HepG2 (cell line): Measurements from ENCODE around the gene NDUFS7. TPM values are rescaled to one million over a fixed set of nuclear protein-coding genes. Genes with fewer than 3 reads are reported as not detected.

Source experiments
- GTF3A ChIP-seq: sonication (generic); formaldehyde crosslinking; conservative IDR thresholded peaks from 2 replicates; pipeline ENCODE4 v1.4.0; 2020; ENCODE audit warnings: mild to moderate bottlenecking, missing genetic modification reagents
- HNRNPH1 ChIP-seq: fragments of 200-400 bp; formaldehyde crosslinking; optimal IDR thresholded peaks from 2 replicates; pipeline ENCODE3; 2017; ENCODE audit warnings: mild to moderate bottlenecking, low read depth, low read length
- IKZF1 ChIP-seq: fragments of 450-650 bp; IDR thresholded peaks from 2 replicates; pipeline ENCODE4 v1.7.1; 2016
- RAD21 ChIP-seq: fragments of 450-650 bp; formaldehyde crosslinking; IDR thresholded peaks from 2 replicates; pipeline ENCODE4 v1.5.0; 2020; ENCODE audit warnings: mild to moderate bottlenecking
- RFX5 ChIP-seq: IDR thresholded peaks from 2 replicates; pipeline ENCODE4 v1.6.1; 2011; ENCODE audit warnings: low read depth, low read length, improper control_type of control experiment
- TSC22D2 ChIP-seq: sonication (generic); formaldehyde crosslinking; IDR thresholded peaks from 2 replicates; pipeline ENCODE4 v1.5.1; 2020; ENCODE audit warnings: missing genetic modification reagents, mild to moderate bottlenecking, borderline replicate concordance
- ZNF672 ChIP-seq: sonication (generic); formaldehyde crosslinking; IDR thresholded peaks from 2 replicates; pipeline ENCODE4 v1.8.1; 2022; ENCODE audit warnings: missing genetic modification reagents
- ZNF841 ChIP-seq: sonication (generic); formaldehyde crosslinking; IDR thresholded peaks from 2 replicates; pipeline ENCODE4 v1.8.1; 2023; ENCODE audit warnings: missing genetic modification reagents, borderline replicate concordance
- ZSCAN25 ChIP-seq: sonication (generic); formaldehyde crosslinking; IDR thresholded peaks from 2 replicates; pipeline ENCODE4 v1.8.0; 2022; ENCODE audit warnings: mild to moderate bottlenecking, missing genetic modification reagents
- polyA plus RNA-seq, 8 experiments: library from polyadenylated mRNA; depleted of rRNA in 3 of 8; stranded (reverse) in 7 of 8; unstranded in 1 of 8; fragments of >200 nt; fragmentation: Illumina TruSeq in 4 of 8; extraction: Trizol in 4 of 8; gene quantifications; 2 replicates each; pipeline versions ENCODE4 v1.2.1 to v1.2.3, GENCODE V29; 2011 to 2016; ENCODE audit warnings: low read depth in 4 of 8, missing spikeins in 1 of 8, mixed read lengths in 1 of 8; ENCODE audit not compliant: insufficient read depth in 1 of 8
- total RNA-seq, 5 experiments: library from RNA; depleted of rRNA; stranded (reverse); fragments of >200 nt; fragmentation: Illumina TruSeq; extraction: Trizol; gene quantifications; 2 replicates each; pipeline ENCODE4 v1.2.3, GENCODE V29; 2016; ENCODE audit warnings: low read depth in 1 of 5
- TF ChIP-seq, protein P1 (sequence below): sonication (generic); formaldehyde crosslinking; conservative IDR thresholded peaks from 2 replicates; pipeline ENCODE4 v1.5.0; 2020; ENCODE audit warnings: missing genetic modification reagents
- TF ChIP-seq, protein P2 (sequence below): IDR thresholded peaks from 2 replicates; pipeline ENCODE4 v1.6.1; 2016; ENCODE audit warnings: missing genetic modification reagents, missing compliant biosample characterization
- TF ChIP-seq, protein P3 (sequence below): sonication (generic); formaldehyde crosslinking; IDR thresholded peaks from 2 replicates; pipeline ENCODE4 v1.5.0; 2020; ENCODE audit warnings: missing genetic modification reagents, mild to moderate bottlenecking, borderline replicate concordance
- TF ChIP-seq, protein P4 (sequence below): sonication (generic); formaldehyde crosslinking; IDR thresholded peaks from 2 replicates; pipeline ENCODE4 v1.8.1; 2023; ENCODE audit warnings: mild to moderate bottlenecking, missing genetic modification reagents
- TF ChIP-seq, protein P5 (sequence below): sonication (generic); formaldehyde crosslinking; IDR thresholded peaks from 2 replicates; pipeline ENCODE4 v1.9.0; 2021; ENCODE audit warnings: missing genetic modification reagents, mild to moderate bottlenecking, borderline replicate concordance
- TF ChIP-seq, protein P6 (sequence below): sonication (generic); formaldehyde crosslinking; IDR thresholded peaks from 2 replicates; pipeline ENCODE4 v1.4.0; 2020; ENCODE audit warnings: missing genetic modification reagents, borderline replicate concordance
- TF ChIP-seq, protein P7 (sequence below): sonication (generic); formaldehyde crosslinking; IDR thresholded peaks from 2 replicates; pipeline ENCODE4 v1.4.0; 2020; ENCODE audit warnings: missing genetic modification reagents
- TF ChIP-seq, protein P8 (sequence below): sonication (generic); formaldehyde crosslinking; IDR thresholded peaks from 2 replicates; pipeline ENCODE4 v1.9.0; 2022; ENCODE audit warnings: missing genetic modification reagents, mild to moderate bottlenecking, borderline replicate concordance

The NDUFS7 gene
- total and polyA plus RNA-seq, 2 of the 13 experiments (the other 11 are each of a cell fraction or from before 2014, with no cell fraction given): 34.3 to 66.9 TPM

DNA sequence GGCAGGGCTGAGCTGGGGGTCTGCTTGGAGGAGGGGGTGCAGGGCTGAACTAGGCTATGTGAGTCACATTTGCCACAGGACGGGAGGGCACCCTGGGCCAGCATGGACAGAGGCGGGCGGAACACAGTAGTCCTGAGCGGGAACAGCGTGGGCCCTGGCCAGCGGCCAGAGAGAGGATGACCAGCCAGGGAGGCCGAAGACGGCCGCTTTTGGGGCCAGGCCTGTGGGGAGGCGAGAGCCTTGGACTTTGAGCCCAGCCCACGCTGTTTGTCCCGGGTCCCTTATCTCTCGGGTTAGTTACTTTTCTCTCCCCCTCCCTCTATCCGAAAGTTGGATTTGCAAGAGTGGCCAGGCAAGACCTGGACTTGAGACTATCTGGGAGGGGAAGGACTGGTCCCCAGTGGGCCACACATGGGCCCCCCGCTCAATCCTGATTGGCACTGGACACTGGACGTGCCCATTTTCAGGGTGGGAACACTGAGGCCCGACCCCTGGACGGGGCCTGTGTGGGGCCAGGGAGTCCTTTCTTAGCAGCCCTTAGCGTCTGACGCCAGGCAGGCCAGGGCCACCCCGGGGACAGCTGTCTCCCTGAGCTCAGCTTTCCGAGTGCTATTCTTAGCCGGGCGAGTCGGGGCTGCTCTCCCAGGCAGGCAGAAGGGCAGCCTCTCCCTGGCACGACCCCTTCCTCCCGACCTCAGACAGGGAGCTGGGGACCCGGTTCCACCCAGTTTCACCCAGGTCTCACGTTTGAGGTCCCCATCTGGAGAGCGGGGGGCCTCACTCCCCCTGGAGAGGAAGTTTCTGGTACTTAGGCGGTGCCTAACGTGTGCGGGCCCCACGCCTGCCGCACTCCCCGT is 16.8 kb downstream of the NDUFS7 start (continued):
- TF ChIP-seq, protein P1, sequence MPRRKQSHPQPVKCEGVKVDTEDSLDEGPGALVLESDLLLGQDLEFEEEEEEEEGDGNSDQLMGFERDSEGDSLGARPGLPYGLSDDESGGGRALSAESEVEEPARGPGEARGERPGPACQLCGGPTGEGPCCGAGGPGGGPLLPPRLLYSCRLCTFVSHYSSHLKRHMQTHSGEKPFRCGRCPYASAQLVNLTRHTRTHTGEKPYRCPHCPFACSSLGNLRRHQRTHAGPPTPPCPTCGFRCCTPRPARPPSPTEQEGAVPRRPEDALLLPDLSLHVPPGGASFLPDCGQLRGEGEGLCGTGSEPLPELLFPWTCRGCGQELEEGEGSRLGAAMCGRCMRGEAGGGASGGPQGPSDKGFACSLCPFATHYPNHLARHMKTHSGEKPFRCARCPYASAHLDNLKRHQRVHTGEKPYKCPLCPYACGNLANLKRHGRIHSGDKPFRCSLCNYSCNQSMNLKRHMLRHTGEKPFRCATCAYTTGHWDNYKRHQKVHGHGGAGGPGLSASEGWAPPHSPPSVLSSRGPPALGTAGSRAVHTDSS: no peak
- no peak for TF ChIP-seq GTF3A
- TF ChIP-seq IKZF1: no peak
- TF ChIP-seq, protein P2, sequence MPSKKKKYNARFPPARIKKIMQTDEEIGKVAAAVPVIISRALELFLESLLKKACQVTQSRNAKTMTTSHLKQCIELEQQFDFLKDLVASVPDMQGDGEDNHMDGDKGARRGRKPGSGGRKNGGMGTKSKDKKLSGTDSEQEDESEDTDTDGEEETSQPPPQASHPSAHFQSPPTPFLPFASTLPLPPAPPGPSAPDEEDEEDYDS (CRISPR knock-in tag): 0 out of 2 replicates have a peak, but pooled peaks have one; percentile 19
- TF ChIP-seq, protein P3, sequence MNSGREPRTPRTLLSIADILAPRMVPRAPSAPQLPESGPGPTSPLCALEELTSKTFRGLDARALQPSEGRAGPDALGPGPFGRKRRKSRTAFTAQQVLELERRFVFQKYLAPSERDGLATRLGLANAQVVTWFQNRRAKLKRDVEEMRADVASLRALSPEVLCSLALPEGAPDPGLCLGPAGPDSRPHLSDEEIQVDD: no peak
- TF ChIP-seq ZSCAN25 (CRISPR knock-in tag): peak; percentile 75; the same call in 1 of the 2 replicates
- TF ChIP-seq, protein P4, sequence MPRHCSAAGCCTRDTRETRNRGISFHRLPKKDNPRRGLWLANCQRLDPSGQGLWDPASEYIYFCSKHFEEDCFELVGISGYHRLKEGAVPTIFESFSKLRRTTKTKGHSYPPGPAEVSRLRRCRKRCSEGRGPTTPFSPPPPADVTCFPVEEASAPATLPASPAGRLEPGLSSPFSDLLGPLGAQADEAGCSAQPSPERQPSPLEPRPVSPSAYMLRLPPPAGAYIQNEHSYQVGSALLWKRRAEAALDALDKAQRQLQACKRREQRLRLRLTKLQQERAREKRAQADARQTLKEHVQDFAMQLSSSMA (CRISPR knock-in tag): no peak
- TF ChIP-seq RFX5: no peak
- TF ChIP-seq, protein P5, sequence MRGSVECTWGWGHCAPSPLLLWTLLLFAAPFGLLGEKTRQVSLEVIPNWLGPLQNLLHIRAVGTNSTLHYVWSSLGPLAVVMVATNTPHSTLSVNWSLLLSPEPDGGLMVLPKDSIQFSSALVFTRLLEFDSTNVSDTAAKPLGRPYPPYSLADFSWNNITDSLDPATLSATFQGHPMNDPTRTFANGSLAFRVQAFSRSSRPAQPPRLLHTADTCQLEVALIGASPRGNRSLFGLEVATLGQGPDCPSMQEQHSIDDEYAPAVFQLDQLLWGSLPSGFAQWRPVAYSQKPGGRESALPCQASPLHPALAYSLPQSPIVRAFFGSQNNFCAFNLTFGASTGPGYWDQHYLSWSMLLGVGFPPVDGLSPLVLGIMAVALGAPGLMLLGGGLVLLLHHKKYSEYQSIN (CRISPR knock-in tag): no peak
- TF ChIP-seq, protein P6, sequence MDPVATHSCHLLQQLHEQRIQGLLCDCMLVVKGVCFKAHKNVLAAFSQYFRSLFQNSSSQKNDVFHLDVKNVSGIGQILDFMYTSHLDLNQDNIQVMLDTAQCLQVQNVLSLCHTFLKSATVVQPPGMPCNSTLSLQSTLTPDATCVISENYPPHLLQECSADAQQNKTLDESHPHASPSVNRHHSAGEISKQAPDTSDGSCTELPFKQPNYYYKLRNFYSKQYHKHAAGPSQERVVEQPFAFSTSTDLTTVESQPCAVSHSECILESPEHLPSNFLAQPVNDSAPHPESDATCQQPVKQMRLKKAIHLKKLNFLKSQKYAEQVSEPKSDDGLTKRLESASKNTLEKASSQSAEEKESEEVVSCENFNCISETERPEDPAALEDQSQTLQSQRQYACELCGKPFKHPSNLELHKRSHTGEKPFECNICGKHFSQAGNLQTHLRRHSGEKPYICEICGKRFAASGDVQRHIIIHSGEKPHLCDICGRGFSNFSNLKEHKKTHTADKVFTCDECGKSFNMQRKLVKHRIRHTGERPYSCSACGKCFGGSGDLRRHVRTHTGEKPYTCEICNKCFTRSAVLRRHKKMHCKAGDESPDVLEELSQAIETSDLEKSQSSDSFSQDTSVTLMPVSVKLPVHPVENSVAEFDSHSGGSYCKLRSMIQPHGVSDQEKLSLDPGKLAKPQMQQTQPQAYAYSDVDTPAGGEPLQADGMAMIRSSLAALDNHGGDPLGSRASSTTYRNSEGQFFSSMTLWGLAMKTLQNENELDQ (CRISPR knock-in tag): no peak
- TF ChIP-seq ZNF672 (CRISPR knock-in tag): no peak
- no peak for TF ChIP-seq ZNF841 (CRISPR knock-in tag)
- TF ChIP-seq HNRNPH1: peak; percentile 74
- peak; percentile 33 for TF ChIP-seq RAD21 (CRISPR knock-in tag)
- TF ChIP-seq, protein P7, sequence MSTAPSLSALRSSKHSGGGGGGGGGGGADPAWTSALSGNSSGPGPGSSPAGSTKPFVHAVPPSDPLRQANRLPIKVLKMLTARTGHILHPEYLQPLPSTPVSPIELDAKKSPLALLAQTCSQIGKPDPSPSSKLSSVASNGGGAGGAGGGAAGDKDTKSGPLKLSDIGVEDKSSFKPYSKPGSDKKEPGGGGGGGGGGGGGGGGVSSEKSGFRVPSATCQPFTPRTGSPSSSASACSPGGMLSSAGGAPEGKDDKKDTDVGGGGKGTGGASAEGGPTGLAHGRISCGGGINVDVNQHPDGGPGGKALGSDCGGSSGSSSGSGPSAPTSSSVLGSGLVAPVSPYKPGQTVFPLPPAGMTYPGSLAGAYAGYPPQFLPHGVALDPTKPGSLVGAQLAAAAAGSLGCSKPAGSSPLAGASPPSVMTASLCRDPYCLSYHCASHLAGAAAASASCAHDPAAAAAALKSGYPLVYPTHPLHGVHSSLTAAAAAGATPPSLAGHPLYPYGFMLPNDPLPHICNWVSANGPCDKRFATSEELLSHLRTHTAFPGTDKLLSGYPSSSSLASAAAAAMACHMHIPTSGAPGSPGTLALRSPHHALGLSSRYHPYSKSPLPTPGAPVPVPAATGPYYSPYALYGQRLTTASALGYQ (CRISPR knock-in tag): no peak; the same call in 1 of the 2 replicates
- TF ChIP-seq, protein P8, sequence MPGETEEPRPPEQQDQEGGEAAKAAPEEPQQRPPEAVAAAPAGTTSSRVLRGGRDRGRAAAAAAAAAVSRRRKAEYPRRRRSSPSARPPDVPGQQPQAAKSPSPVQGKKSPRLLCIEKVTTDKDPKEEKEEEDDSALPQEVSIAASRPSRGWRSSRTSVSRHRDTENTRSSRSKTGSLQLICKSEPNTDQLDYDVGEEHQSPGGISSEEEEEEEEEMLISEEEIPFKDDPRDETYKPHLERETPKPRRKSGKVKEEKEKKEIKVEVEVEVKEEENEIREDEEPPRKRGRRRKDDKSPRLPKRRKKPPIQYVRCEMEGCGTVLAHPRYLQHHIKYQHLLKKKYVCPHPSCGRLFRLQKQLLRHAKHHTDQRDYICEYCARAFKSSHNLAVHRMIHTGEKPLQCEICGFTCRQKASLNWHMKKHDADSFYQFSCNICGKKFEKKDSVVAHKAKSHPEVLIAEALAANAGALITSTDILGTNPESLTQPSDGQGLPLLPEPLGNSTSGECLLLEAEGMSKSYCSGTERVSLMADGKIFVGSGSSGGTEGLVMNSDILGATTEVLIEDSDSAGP (CRISPR knock-in tag): peak; percentile 84; the same call in 1 of the 2 replicates
- TF ChIP-seq TSC22D2 (CRISPR knock-in tag): no peak
